WTC11 (cell line): ENCODE data around the gene TCF15. TPM values are rescaled to one million over a fixed set of nuclear protein-coding genes. Genes with fewer than 3 reads are reported as not detected.

ENCODE experiments used
- ATAC-seq: fragments of 200-7000 bp; cut with Tn5 transposase; 2 replicates; pipeline ENCODE4 v1.10.0; 2021; ENCODE audit warnings: mild to moderate bottlenecking, moderate library complexity
- CTCF ChIA-PET: fragments of 300-600 bp; sonication (Branson Sonifier 250); formaldehyde crosslinking; loops from one replicate; lab custom pipeline; 2021; ENCODE audit warnings: antibody characterized with exemption; lab: Charles Lee
- POLR2A ChIA-PET: fragments of 350-600 bp; sonication (Branson Sonifier 250); formaldehyde crosslinking; loops from one replicate; lab custom pipeline; 2021; ENCODE audit warnings: antibody characterized with exemption; lab: Charles Lee
- DNase-seq: peaks from one replicate; pipeline ENCODE4 v3.0.0; 2021; ENCODE audit warnings: low spot score
- H3K27ac Mint-ChIP-seq: 2 replicates; pipeline ENCODE4 v1.8.0; 2021; ENCODE audit warnings: mixed read lengths
- H3K27me3 Mint-ChIP-seq: 2 replicates; pipeline ENCODE4 v1.8.0; 2021; ENCODE audit warnings: low read depth, mild to moderate bottlenecking, moderate library complexity, mixed read lengths
- H3K36me3 Mint-ChIP-seq: 2 replicates; pipeline ENCODE4 v1.8.0; 2021; ENCODE audit warnings: mixed read lengths
- H3K4me1 Mint-ChIP-seq: 2 replicates; pipeline ENCODE4 v1.8.0; 2022; ENCODE audit warnings: mixed read lengths
- H3K4me3 Mint-ChIP-seq: 2 replicates; pipeline ENCODE4 v1.8.0; 2021; ENCODE audit warnings: mild to moderate bottlenecking, moderate library complexity, mixed read lengths
- H3K9me3 Mint-ChIP-seq: 2 replicates; pipeline ENCODE4 v1.8.0; 2021; ENCODE audit warnings: mixed read lengths
- E2F1 ChIP-seq: sonication (generic); formaldehyde crosslinking; IDR thresholded peaks from 2 replicates; pipeline ENCODE4 v1.8.0; 2022; ENCODE audit warnings: mild to moderate bottlenecking, missing genetic modification reagents
- E2F4 ChIP-seq: sonication (generic); formaldehyde crosslinking; IDR thresholded peaks from 2 replicates; pipeline ENCODE4 v1.8.1; 2022; ENCODE audit warnings: low read depth, mild to moderate bottlenecking, moderate library complexity, missing genetic modification reagents, borderline replicate concordance
- JAZF1 ChIP-seq: fragments of 250-450 bp; sonication (Bioruptor Pico); IDR thresholded peaks from 2 replicates; pipeline ENCODE4 v1.9.0; 2021; ENCODE audit warnings: moderate library complexity, mild to moderate bottlenecking, inconsistent platforms
- NFYB ChIP-seq: sonication (generic); formaldehyde crosslinking; conservative IDR thresholded peaks from 2 replicates; pipeline ENCODE4 v1.8.0; 2022; ENCODE audit warnings: low read depth, missing genetic modification reagents
- RORB ChIP-seq: fragments of 250-450 bp; sonication (Bioruptor Pico); IDR thresholded peaks from 2 replicates; pipeline ENCODE4 v1.9.0; 2021; ENCODE audit warnings: mild to moderate bottlenecking
- SP1 ChIP-seq: sonication (generic); formaldehyde crosslinking; conservative IDR thresholded peaks from 2 replicates; pipeline ENCODE4 v1.8.1; 2022; ENCODE audit warnings: missing genetic modification reagents
- TEAD4 ChIP-seq: sonication (generic); formaldehyde crosslinking; IDR thresholded peaks from 2 replicates; pipeline ENCODE4 v1.8.0; 2022; ENCODE audit warnings: mild to moderate bottlenecking, missing genetic modification reagents
- ZNF423 ChIP-seq: fragments of 250-450 bp; sonication (Bioruptor Pico); IDR thresholded peaks from 2 replicates; pipeline ENCODE4 v2.1.2; 2022; ENCODE audit warnings: mild to moderate bottlenecking, moderate library complexity
- ZNF512 ChIP-seq: sonication (generic); formaldehyde crosslinking; IDR thresholded peaks from 2 replicates; pipeline ENCODE4 v1.8.1; 2022; ENCODE audit warnings: missing genetic modification reagents, borderline replicate concordance
- ZNF532 ChIP-seq: fragments of 250-450 bp; sonication (Bioruptor Pico); IDR thresholded peaks from 2 replicates; pipeline ENCODE4 v1.9.0; 2021; ENCODE audit warnings: mild to moderate bottlenecking, borderline replicate concordance
- total RNA-seq: library from RNA; stranded (reverse); gene quantifications from 3 replicates; pipeline ENCODE4 v1.2.3, GENCODE V29; 2021

The TCF15 gene
- total RNA-seq, 1 experiment from 2014 or later, result 3.8 TPM

- TF ChIP-seq JAZF1 (CRISPR knock-in tag), result no peak
These were observed 2.6 kb downstream of the TCF15 start (continued) for GRCh38 chr20:607476-607875.

GRCh38 chr20:605237-605636, 4.9 kb downstream of the TCF15 start:
- no peak for ATAC-seq
- Mint-ChIP-seq H3K27ac (0 out of 2 replicates have a peak overlapping the region, but pooled peaks have one; percentile 32), H3K4me3 (no peak overlapping the region), H3K9me3 (no peaks in the 10 kb centered on the region), H3K4me1 (peaks cover 4% of the 10 kb centered on the region), H3K36me3 (no peaks in the 10 kb centered on the region), H3K27me3 (peaks cover 21% of the 10 kb centered on the region)
- TF ChIP-seq SP1 (CRISPR knock-in tag), result no peak
- ChIA-PET POLR2A (no interaction called here), CTCF (interaction anchor here (1.3 kb wide), 1 partner anchor 134 kb away, joined by 3 read pairs; no protein-coding TSS in a partner anchor)
- DNase-seq, result no peak

GRCh38 chr20:603116-603640, 6.9 kb downstream of the TCF15 start:
- CTCF ChIA-PET, result interaction anchor here (0.9 to 2.6 kb wide), 6 partner anchors 29 to 136 kb away, joined by 3 to 11 read pairs (median 4); no protein-coding TSS in a partner anchor
- TF ChIP-seq E2F4 (CRISPR knock-in tag) (no peak), TEAD4 (CRISPR knock-in tag) (no peak), RORB (CRISPR knock-in tag) (no peak), ZNF532 (CRISPR knock-in tag) (no peak), NFYB (CRISPR knock-in tag) (no peak)
- Mint-ChIP-seq H3K9me3 (no peaks in the 10 kb centered on the region), H3K4me1 (no peaks in the 10 kb centered on the region), H3K36me3 (no peaks in the 10 kb centered on the region), H3K27ac (no peak overlapping the region), H3K4me3 (no peak overlapping the region), H3K27me3 (peaks cover 8% of the 10 kb centered on the region)
- DNase-seq (no peak), ATAC-seq (no peak)
- POLR2A ChIA-PET, result no interaction called here

- DNase-seq (no peak), ATAC-seq (no peak)
- Mint-ChIP-seq H3K4me3 (no peak overlapping the region), H3K27me3 (no peaks in the 10 kb centered on the region), H3K36me3 (no peaks in the 10 kb centered on the region), H3K4me1 (no peaks in the 10 kb centered on the region), H3K9me3 (no peaks in the 10 kb centered on the region), H3K27ac (0 out of 2 replicates have a peak overlapping the region, but pooled peaks have one; percentile 64)
- no peak for TF ChIP-seq E2F1 (CRISPR knock-in tag)
- no peak for TF ChIP-seq ZNF512 (CRISPR knock-in tag)
- TF ChIP-seq ZNF423 (CRISPR knock-in tag), result no peak
- POLR2A ChIA-PET, result interaction anchor here (0.7 kb wide), 1 partner anchor 55 kb away, joined by 6 read pairs; no protein-coding TSS in a partner anchor
- CTCF ChIA-PET, result interaction anchor here (1.2 to 2.6 kb wide), 6 partner anchors 14 to 65 kb away, joined by 3 to 17 read pairs (median 6); no protein-coding TSS in a partner anchor
These were observed 7.8 kb downstream of the TCF15 start for GRCh38 chr20:602111-602970.
